ENCODE data around the gene EXT2. TPM values are rescaled to one million over a fixed set of nuclear protein-coding genes. Genes with fewer than 3 reads are reported as not detected.

The EXT2 gene
- total and polyA plus RNA-seq, 3 donors from 2014 or later: 47.5 to 71.2 (median 60.9) TPM

- intact Hi-C loops (cut with DNase I; ENCODE audit: low total_unique reads): no loop called here
- Histone ChIP-seq H3K27ac (no peak overlapping the region), H3K36me3 (ENCODE audit: low read depth, missing control alignments) (no peaks in the 10 kb centered on the region), H3K4me1 (peaks cover 13% of the 10 kb centered on the region), H3K4me3 (no peak overlapping the region), H3K27me3 (no peaks in the 10 kb centered on the region), H3K9me3 (no peaks in the 10 kb centered on the region)
- no peak for DNase-seq
- TF ChIP-seq CTCF (IDR thresholded peaks at IDR 0.05) (no peak), POLR2A (IDR thresholded peaks at IDR 0.05) (no peak)
- 84 to 100% methylated on average over 1 to 2 of the region's 2 CpGs for WGBS, 2 donors
Observed at GRCh38 chr11:44248109-44248508, 152.6 kb downstream of the EXT2 start.

DNA sequence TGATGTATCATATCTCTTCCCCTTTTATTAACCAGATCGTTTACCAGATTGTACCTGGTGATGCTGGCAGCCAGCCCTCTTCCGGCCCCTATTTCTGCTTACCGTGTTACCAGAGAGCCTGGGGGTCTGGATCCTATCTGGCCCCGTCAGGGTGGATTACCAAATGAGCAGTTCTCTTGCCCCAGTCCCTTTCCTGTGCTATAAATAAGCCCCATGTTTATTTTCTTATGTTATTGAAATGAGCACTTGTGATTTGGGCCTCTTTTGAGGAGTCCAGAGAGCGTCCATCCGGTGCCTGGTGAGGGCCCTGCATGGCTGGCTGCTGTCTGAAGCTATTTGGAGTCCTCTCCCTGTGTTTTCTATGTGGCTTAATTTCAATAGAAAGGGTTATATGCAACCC lies 154.9 kb downstream of the EXT2 start:
- no peaks in the 10 kb centered on the region for H3K27me3 ChIP-seq
- no peaks in the 10 kb centered on the region for H3K36me3 ChIP-seq (ENCODE audit: low read depth, missing control alignments)
- TF ChIP-seq POLR2A (IDR thresholded peaks at IDR 0.05): no peak
- no peak for TF ChIP-seq CTCF (IDR thresholded peaks at IDR 0.05)
- no peak for DNase-seq
- no peak overlapping the region for H3K4me3 ChIP-seq
- no peaks in the 10 kb centered on the region for H3K9me3 ChIP-seq
- WGBS, 2 donors: 78 to 88% methylated on average over 6 of the region's 6 CpGs
- H3K27ac ChIP-seq: no peak overlapping the region
- intact Hi-C loops (cut with DNase I; ENCODE audit: low total_unique reads): no loop called here
- H3K4me1 ChIP-seq: no peaks in the 10 kb centered on the region

GRCh38 chr11:44252999-44253602 lies 157.6 kb downstream of the EXT2 start:
- 77 to 85% methylated on average over 2 of the region's 2 CpGs for WGBS, 2 donors
- Histone ChIP-seq H3K9me3 (no peaks in the 10 kb centered on the region), H3K4me1 (no peaks in the 10 kb centered on the region), H3K27ac (no peak overlapping the region), H3K27me3 (no peaks in the 10 kb centered on the region), H3K36me3 (ENCODE audit: low read depth, missing control alignments) (no peaks in the 10 kb centered on the region), H3K4me3 (no peak overlapping the region)
- DNase-seq: no peak
- TF ChIP-seq CTCF (IDR thresholded peaks at IDR 0.05) (no peak), POLR2A (IDR thresholded peaks at IDR 0.05) (no peak)
- intact Hi-C loops (cut with DNase I; ENCODE audit: low total_unique reads): no loop called here

GRCh38 chr11:44255406-44256071 lies 160.1 kb downstream of the EXT2 start:
- no peaks in the 10 kb centered on the region for H3K9me3 ChIP-seq
- H3K27ac ChIP-seq: no peak overlapping the region
- no peak for DNase-seq
- no peak overlapping the region for H3K4me3 ChIP-seq
- intact Hi-C loops (cut with DNase I; ENCODE audit: low total_unique reads): no loop called here
- H3K36me3 ChIP-seq (ENCODE audit: low read depth, missing control alignments): no peaks in the 10 kb centered on the region
- WGBS, 2 donors: 57 to 58% methylated on average over 6 of the region's 6 CpGs
- H3K27me3 ChIP-seq: no peaks in the 10 kb centered on the region
- no peaks in the 10 kb centered on the region for H3K4me1 ChIP-seq
- no peak for TF ChIP-seq POLR2A (IDR thresholded peaks at IDR 0.05)
- TF ChIP-seq CTCF (IDR thresholded peaks at IDR 0.05): no peak

Data from testis (tissue), 3 donors.